Neuronal stem cell (in vitro differentiated cells): ENCODE data around the gene SRC.

ENCODE experiments used
- DNase-seq: peaks from one replicate; pipeline ENCODE4 v3.0.0-alpha.2; 2013; ENCODE audit warnings: low spot score
- H2AFZ ChIP-seq: one replicate; pipeline ENCODE4 v1.6.1; 2013; ENCODE audit warnings: mild to moderate bottlenecking, low read length, inconsistent platforms
- H2AK5ac ChIP-seq: 2 replicates; pipeline ENCODE4 v1.6.1; 2013; ENCODE audit warnings: low read depth, mild to moderate bottlenecking, inconsistent platforms, low read length, moderate library complexity, mixed read lengths
- H2BK120ac ChIP-seq: 2 replicates; pipeline ENCODE4 v1.6.1; 2013; ENCODE audit warnings: low read depth, mild to moderate bottlenecking, inconsistent platforms, low read length, moderate library complexity, mixed read lengths
- H2BK12ac ChIP-seq: one replicate; pipeline ENCODE4 v1.6.1; 2013; ENCODE audit warnings: low read length, inconsistent platforms
- H2BK15ac ChIP-seq: 2 replicates; pipeline ENCODE4 v1.6.1; 2013; ENCODE audit warnings: mild to moderate bottlenecking, low read length, inconsistent platforms, mixed read lengths
- H2BK5ac ChIP-seq: one replicate; pipeline ENCODE4 v1.6.1; 2013; ENCODE audit warnings: inconsistent platforms, mild to moderate bottlenecking, low read length, moderate library complexity
- H3K14ac ChIP-seq: one replicate; pipeline ENCODE4 v1.6.1; 2013; ENCODE audit warnings: low read length, inconsistent platforms
- H3K18ac ChIP-seq: 2 replicates; pipeline ENCODE4 v1.6.1; 2013; ENCODE audit warnings: low read length, inconsistent platforms
- H3K23ac ChIP-seq: 2 replicates; pipeline ENCODE4 v1.6.1; 2013; ENCODE audit warnings: low read depth, mild to moderate bottlenecking, mixed read lengths, low read length, inconsistent platforms; ENCODE audit not compliant: poor library complexity
- H3K27ac ChIP-seq: replicated peaks from 3 replicates; pipeline ENCODE4 v1.5.1; 2013; ENCODE audit warnings: low read length, inconsistent platforms
- H3K27me3 ChIP-seq, 3 experiments: 2 replicates each; pipeline ENCODE4 v1.6.1; 2013; ENCODE audit warnings: low read length in 3 of 3, mild to moderate bottlenecking in 2 of 3, inconsistent platforms in 1 of 3, low read depth in 1 of 3, mixed read lengths in 1 of 3, moderate library complexity in 1 of 3; ENCODE audit not compliant: control insufficient read depth in 3 of 3, insufficient read depth in 3 of 3
- H3K36me3 ChIP-seq, 2 donors: replicated peaks in 1 of 2; 2 replicates each; pipeline ENCODE4 v1.6.1; 2013; ENCODE audit warnings: low read length in 2 of 2; ENCODE audit not compliant: control insufficient read depth in 2 of 2, insufficient read depth in 2 of 2
- H3K4ac ChIP-seq: 2 replicates; pipeline ENCODE4 v1.6.1; 2013; ENCODE audit warnings: inconsistent platforms, mild to moderate bottlenecking, low read length, moderate library complexity
- H3K4me1 ChIP-seq, 2 donors: 1 replicate in 1 of 2; 2 replicates in 1 of 2; pipeline ENCODE4 v1.6.1; 2013; ENCODE audit warnings: low read length in 2 of 2, low read depth in 1 of 2; ENCODE audit not compliant: control insufficient read depth in 2 of 2, insufficient read depth in 1 of 2
- H3K4me2 ChIP-seq: one replicate; pipeline ENCODE4 v1.6.1; 2013; ENCODE audit warnings: mild to moderate bottlenecking, low read length, inconsistent platforms; ENCODE audit not compliant: insufficient read depth, poor library complexity, severe bottlenecking
- H3K4me3 ChIP-seq, 2 donors: 2 replicates each; pipeline ENCODE4 v1.5.1; 2013; ENCODE audit warnings: low read length in 2 of 2, mild to moderate bottlenecking in 2 of 2, inconsistent platforms in 1 of 2, moderate library complexity in 1 of 2
- H3K79me1 ChIP-seq: one replicate; pipeline ENCODE4 v1.6.1; 2013; ENCODE audit warnings: low read depth, mild to moderate bottlenecking, inconsistent platforms, low read length, moderate library complexity
- H3K9ac ChIP-seq: one replicate; pipeline ENCODE4 v1.6.1; 2013; ENCODE audit warnings: mild to moderate bottlenecking, low read depth, low read length, inconsistent platforms; ENCODE audit not compliant: poor library complexity
- H3K9me3 ChIP-seq, 2 donors: replicated peaks in 1 of 2; 2 replicates each; pipeline versions ENCODE3 to v1.6.1; 2013; ENCODE audit warnings: low read length in 2 of 2, mild to moderate bottlenecking in 2 of 2, inconsistent platforms in 1 of 2, low read depth in 1 of 2, mixed read lengths in 1 of 2, moderate library complexity in 1 of 2; ENCODE audit not compliant: control insufficient read depth in 2 of 2, insufficient read depth in 1 of 2
- H4K8ac ChIP-seq: one replicate; pipeline ENCODE4 v1.6.1; 2013; ENCODE audit warnings: low read depth, mild to moderate bottlenecking, inconsistent platforms, low read length, moderate library complexity
- H4K91ac ChIP-seq: one replicate; pipeline ENCODE4 v1.6.1; 2013; ENCODE audit warnings: low read length, low read depth, mild to moderate bottlenecking, inconsistent platforms; ENCODE audit not compliant: poor library complexity
- WGBS, 2 donors: extraction: QIAGEN DNeasy Blood & Tissue Kit; methylation state at CpG; one replicate each; pipeline ENCODE4 v1.1.7; 2013; ENCODE audit warnings: missing lambda C conversion rate in 2 of 2, mixed read lengths in 1 of 2; ENCODE audit not compliant: insufficient read length in 2 of 2, insufficient replicate concordance in 1 of 2; ENCODE audit errors: extremely low coverage in 2 of 2; 5-methylcytosine and 5-hydroxymethylcytosine counted together

The SRC gene

DNA sequence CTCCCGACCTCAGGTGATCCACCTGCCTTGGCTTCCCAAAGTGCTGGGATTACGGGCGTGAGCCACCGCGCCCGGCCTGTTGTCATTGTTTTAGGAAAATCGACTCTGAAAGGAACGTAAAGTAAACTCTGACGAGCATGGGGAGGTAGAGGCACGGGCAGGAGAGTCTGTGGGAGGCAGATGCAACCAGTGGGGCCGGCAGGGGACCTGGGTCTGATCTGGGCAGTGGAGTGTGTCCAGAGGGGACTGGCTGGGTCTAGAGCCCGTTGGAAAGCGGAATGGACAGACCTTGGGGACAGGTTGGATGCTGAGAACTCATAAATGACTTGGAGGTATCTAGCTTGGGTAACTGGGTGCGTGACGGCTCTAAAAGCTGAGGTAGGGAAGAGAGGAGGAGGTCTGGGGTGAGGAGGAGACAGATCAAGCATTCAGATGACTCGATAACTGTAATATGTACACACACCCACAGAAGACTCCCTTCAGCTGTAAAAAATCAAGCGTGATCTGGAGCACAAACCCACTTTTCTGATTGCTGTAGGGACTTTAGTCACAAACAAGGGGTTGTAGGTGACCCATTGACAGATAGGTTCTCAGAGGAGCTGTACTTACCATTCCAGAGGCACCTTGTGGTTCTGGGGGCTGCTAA, 34.1 kb upstream of the SRC start:
- H2AFZ ChIP-seq: no peak overlapping the region
- H2BK15ac ChIP-seq: no peak overlapping the region
- no peak overlapping the region for H3K4me3 ChIP-seq
- H2BK120ac ChIP-seq: no peak overlapping the region
- no peak for DNase-seq
- H3K27ac ChIP-seq: no peak overlapping the region
- H3K14ac ChIP-seq: peak overlapping the region; percentile 44
- no peak overlapping the region for H4K91ac ChIP-seq
- H3K36me3 ChIP-seq: peaks cover 10 to 84% of the 10 kb centered on the region in 2 donors
- H2BK5ac ChIP-seq: no peak overlapping the region
- H3K27me3 ChIP-seq: no peaks in the 10 kb centered on the region
- no peak overlapping the region for H3K9ac ChIP-seq
- no peak overlapping the region for H4K8ac ChIP-seq
- peaks cover 7% of the 10 kb centered on the region for H3K79me1 ChIP-seq
- no peak overlapping the region for H2AK5ac ChIP-seq
- H3K18ac ChIP-seq: peak overlapping the region; percentile 46
- H3K9me3 ChIP-seq: peaks cover 0 to 3% of the 10 kb centered on the region in 2 donors
- no peak overlapping the region for H3K4ac ChIP-seq
- WGBS, 2 donors: no CpG with 5 or more reads among the region's 17 CpGs
- no peak overlapping the region for H2BK12ac ChIP-seq
- H3K4me2 ChIP-seq: no peak overlapping the region
- H3K23ac ChIP-seq: no peak overlapping the region
- peaks cover 0 to 29% of the 10 kb centered on the region in 2 donors for H3K4me1 ChIP-seq

DNA sequence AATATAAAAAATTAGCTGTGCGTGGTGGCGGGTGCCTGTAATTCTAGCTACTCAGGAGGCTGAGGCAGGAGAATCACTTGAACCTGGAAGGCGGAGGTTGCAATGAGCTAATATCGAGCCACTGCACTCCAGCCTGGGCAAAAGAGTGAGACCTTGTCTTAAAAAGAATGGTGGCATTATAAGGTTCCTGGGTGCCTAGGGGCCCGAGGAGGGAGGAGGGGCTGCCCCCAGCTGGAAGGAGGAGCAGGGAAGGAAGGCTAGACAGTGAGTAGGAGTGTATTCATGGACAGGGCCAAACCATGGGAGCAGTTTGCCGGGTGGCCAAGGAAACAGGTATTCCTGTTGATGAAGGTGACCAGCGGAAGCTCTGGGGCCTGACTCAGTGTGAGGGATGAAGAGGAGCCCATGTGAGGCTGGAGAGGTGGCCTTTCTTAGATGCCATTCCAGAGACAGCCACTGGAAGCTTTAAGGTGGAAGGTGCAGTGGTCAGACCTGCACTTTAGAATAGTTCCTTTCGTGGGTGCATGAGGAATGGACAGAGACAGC, 32.3 kb upstream of the SRC start:
- H3K4me2 ChIP-seq: no peak overlapping the region
- peaks cover 7% of the 10 kb centered on the region for H3K79me1 ChIP-seq
- no peak overlapping the region for H3K23ac ChIP-seq
- H2AK5ac ChIP-seq: no peak overlapping the region
- H4K8ac ChIP-seq: no peak overlapping the region
- no peak overlapping the region for H3K27ac ChIP-seq
- no peak overlapping the region for H2AFZ ChIP-seq
- no peak overlapping the region for H3K14ac ChIP-seq
- no CpG with 5 or more reads among the region's 8 CpGs for WGBS, 2 donors
- peaks cover 0 to 32% of the 10 kb centered on the region in 2 donors for H3K4me1 ChIP-seq
- H3K27me3 ChIP-seq: no peaks in the 10 kb centered on the region
- H3K9me3 ChIP-seq: peaks cover 0 to under 1% of the 10 kb centered on the region in 2 donors
- H3K18ac ChIP-seq: no peak overlapping the region
- no peak overlapping the region for H2BK15ac ChIP-seq
- no peak overlapping the region for H3K9ac ChIP-seq
- peaks cover 10 to 86% of the 10 kb centered on the region in 2 donors for H3K36me3 ChIP-seq
- DNase-seq: no peak
- no peak overlapping the region for H2BK12ac ChIP-seq
- H3K4ac ChIP-seq: no peak overlapping the region
- no peak overlapping the region for H2BK5ac ChIP-seq
- no peak overlapping the region for H4K91ac ChIP-seq
- no peak overlapping the region for H3K4me3 ChIP-seq
- peak overlapping the region; percentile 1 for H2BK120ac ChIP-seq

GRCh38 chr20:37314099-37314498, 31.8 kb upstream of the SRC start:
- Histone ChIP-seq H3K14ac (peak overlapping the region; percentile 1), H3K27ac (no peak overlapping the region), H2BK15ac (no peak overlapping the region), H3K36me3 (peaks cover 7 to 81% of the 10 kb centered on the region in 2 donors), H2AK5ac (peak overlapping the region; percentile 16), H3K4me1 (peaks cover 2 to 35% of the 10 kb centered on the region in 2 donors), H2AFZ (no peak overlapping the region), H3K4ac (no peak overlapping the region), H3K79me1 (peaks cover 7% of the 10 kb centered on the region), H4K91ac (no peak overlapping the region), H3K18ac (peak overlapping the region; percentile 2), H2BK12ac (peak overlapping the region; percentile 0), H2BK120ac (peak overlapping the region; percentile 1), H3K9ac (no peak overlapping the region), H3K4me3 (no peak overlapping the region), H4K8ac (no peak overlapping the region), H3K9me3 (no peaks in the 10 kb centered on the region), H3K27me3 (no peaks in the 10 kb centered on the region), H3K23ac (no peak overlapping the region), H2BK5ac (no peak overlapping the region), H3K4me2 (no peak overlapping the region)
- DNase-seq: no peak
- WGBS, 2 donors: no CpG with 5 or more reads among the region's 4 CpGs

GRCh38 chr20:37314617-37315016, 31.3 kb upstream of the SRC start:
- Histone ChIP-seq H3K4me1 (peaks cover 6 to 37% of the 10 kb centered on the region in 2 donors), H4K8ac (no peak overlapping the region), H3K4ac (no peak overlapping the region), H3K14ac (no peak overlapping the region), H4K91ac (no peak overlapping the region), H2AFZ (no peak overlapping the region), H3K79me1 (peaks cover 7% of the 10 kb centered on the region), H2BK5ac (no peak overlapping the region), H3K36me3 (peaks cover 7 to 77% of the 10 kb centered on the region in 2 donors), H3K9me3 (no peaks in the 10 kb centered on the region), H2AK5ac (no peak overlapping the region), H3K4me3 (no peak overlapping the region), H2BK15ac (no peak overlapping the region), H3K4me2 (no peak overlapping the region), H2BK12ac (peak overlapping the region; percentile 0), H3K23ac (no peak overlapping the region), H3K18ac (peak overlapping the region; percentile 1), H3K9ac (no peak overlapping the region), H3K27me3 (no peaks in the 10 kb centered on the region), H3K27ac (no peak overlapping the region), H2BK120ac (peak overlapping the region; percentile 1)
- WGBS, 2 donors: no CpG with 5 or more reads among the region's 7 CpGs
- no peak for DNase-seq
